Stimulated activated memory B cell treated with anti-CD40 and anti-IgM and Interleukin-4, amounts not matched to agents 10 μg/mL and 1 μg/mL and 100 μg/mL, for 72 hours (primary cell): ENCODE data around the gene BMP2K.

Experiments
- ATAC-seq: fragments of 150-1000 bp; cut with Tn5 transposase; 2 replicates; pipeline ENCODE4 v1.10.0; 2021
- H3K27ac Mint-ChIP-seq: one replicate; pipeline ENCODE4 v1.8.0; 2022; ENCODE audit warnings: mild to moderate bottlenecking, mixed read lengths
- H3K27me3 Mint-ChIP-seq: one replicate; pipeline ENCODE4 v1.8.0; 2022; ENCODE audit warnings: mixed read lengths
- H3K36me3 Mint-ChIP-seq: one replicate; pipeline ENCODE4 v1.8.0; 2022; ENCODE audit warnings: mixed read lengths
- H3K4me1 Mint-ChIP-seq: one replicate; pipeline ENCODE4 v1.8.0; 2022; ENCODE audit warnings: mixed read lengths
- H3K4me3 Mint-ChIP-seq: one replicate; pipeline ENCODE4 v1.8.0; 2022; ENCODE audit warnings: mild to moderate bottlenecking, moderate library complexity, mixed read lengths
- H3K9me3 Mint-ChIP-seq: one replicate; pipeline ENCODE4 v1.8.0; 2022; ENCODE audit warnings: mixed read lengths

The BMP2K gene

GRCh38 chr4:78756137-78756536 lies 20.0 kb upstream of the BMP2K start:
- Mint-ChIP-seq H3K27me3 (no peaks in the 10 kb centered on the region), H3K36me3 (no peaks in the 10 kb centered on the region), H3K9me3 (no peaks in the 10 kb centered on the region), H3K4me1 (peaks cover 47% of the 10 kb centered on the region), H3K27ac (no peak overlapping the region), H3K4me3 (no peak overlapping the region)
- ATAC-seq, result no peak

DNA sequence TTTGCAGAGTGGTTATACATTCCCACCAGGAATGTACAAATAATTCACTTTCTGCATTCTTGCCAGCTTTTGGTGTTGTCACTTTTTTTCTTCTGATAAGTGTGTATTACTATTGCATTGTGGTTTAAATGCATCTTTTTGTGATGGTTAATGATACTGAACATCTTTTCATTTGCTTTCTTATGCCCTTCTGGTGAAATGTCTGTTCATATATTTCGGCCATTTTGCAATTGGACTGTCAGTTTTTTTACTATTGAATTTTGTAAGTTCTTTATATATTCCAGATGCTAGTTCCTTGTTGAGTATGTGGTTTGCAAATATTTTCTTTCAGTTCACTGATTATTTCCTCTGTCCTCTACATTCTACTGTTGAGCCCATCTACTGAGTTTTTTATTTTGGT lies 19.4 kb upstream of the BMP2K start:
- H3K27ac Mint-ChIP-seq, result no peak overlapping the region
- H3K36me3 Mint-ChIP-seq, result no peaks in the 10 kb centered on the region
- H3K4me1 Mint-ChIP-seq, result peaks cover 41% of the 10 kb centered on the region
- no peaks in the 10 kb centered on the region for H3K27me3 Mint-ChIP-seq
- no peak for ATAC-seq
- H3K4me3 Mint-ChIP-seq, result no peak overlapping the region
- H3K9me3 Mint-ChIP-seq, result no peaks in the 10 kb centered on the region

DNA sequence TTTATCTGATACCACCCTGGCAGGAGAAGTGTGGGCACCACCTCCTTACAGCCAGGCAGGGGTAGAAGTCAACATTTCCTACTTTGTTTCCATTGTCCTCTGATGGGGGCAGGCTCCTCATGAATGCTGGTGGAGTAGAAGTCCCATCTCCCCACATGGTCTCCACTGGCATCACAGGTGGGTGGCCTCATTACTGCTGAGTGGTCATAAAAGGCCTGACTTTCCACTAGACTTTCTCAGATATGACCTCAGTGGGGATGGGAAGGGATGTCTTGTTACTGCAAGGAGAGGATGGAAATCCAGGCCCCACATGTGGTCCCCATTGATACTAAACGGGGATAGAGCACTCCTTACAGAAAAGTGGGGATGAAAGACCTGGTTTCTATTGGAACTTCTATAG lies 18.6 kb upstream of the BMP2K start:
- Mint-ChIP-seq H3K36me3 (no peaks in the 10 kb centered on the region), H3K9me3 (no peaks in the 10 kb centered on the region), H3K27me3 (no peaks in the 10 kb centered on the region), H3K27ac (peak overlapping the region; percentile 44), H3K4me3 (no peak overlapping the region), H3K4me1 (peaks cover 33% of the 10 kb centered on the region)
- ATAC-seq, result no peak

GRCh38 chr4:78758085-78758484 lies 18.1 kb upstream of the BMP2K start:
- no peaks in the 10 kb centered on the region for H3K27me3 Mint-ChIP-seq
- no peaks in the 10 kb centered on the region for H3K9me3 Mint-ChIP-seq
- H3K36me3 Mint-ChIP-seq, result no peaks in the 10 kb centered on the region
- H3K27ac Mint-ChIP-seq, result peak overlapping the region; percentile 44
- H3K4me1 Mint-ChIP-seq, result peaks cover 28% of the 10 kb centered on the region
- no peak overlapping the region for H3K4me3 Mint-ChIP-seq
- no peak for ATAC-seq

- Mint-ChIP-seq H3K9me3 (no peaks in the 10 kb centered on the region), H3K36me3 (no peaks in the 10 kb centered on the region), H3K4me1 (peaks cover 27% of the 10 kb centered on the region), H3K27me3 (no peaks in the 10 kb centered on the region), H3K27ac (no peak overlapping the region), H3K4me3 (no peak overlapping the region)
- no peak for ATAC-seq
Measured at GRCh38 chr4:78762529-78762928, 13.6 kb upstream of the BMP2K start.

- Mint-ChIP-seq H3K4me3 (no peak overlapping the region), H3K9me3 (no peaks in the 10 kb centered on the region), H3K4me1 (peaks cover 31% of the 10 kb centered on the region), H3K27ac (no peak overlapping the region), H3K36me3 (no peaks in the 10 kb centered on the region), H3K27me3 (no peaks in the 10 kb centered on the region)
- ATAC-seq, result no peak
Measured at GRCh38 chr4:78763251-78763650, 12.9 kb upstream of the BMP2K start.

DNA sequence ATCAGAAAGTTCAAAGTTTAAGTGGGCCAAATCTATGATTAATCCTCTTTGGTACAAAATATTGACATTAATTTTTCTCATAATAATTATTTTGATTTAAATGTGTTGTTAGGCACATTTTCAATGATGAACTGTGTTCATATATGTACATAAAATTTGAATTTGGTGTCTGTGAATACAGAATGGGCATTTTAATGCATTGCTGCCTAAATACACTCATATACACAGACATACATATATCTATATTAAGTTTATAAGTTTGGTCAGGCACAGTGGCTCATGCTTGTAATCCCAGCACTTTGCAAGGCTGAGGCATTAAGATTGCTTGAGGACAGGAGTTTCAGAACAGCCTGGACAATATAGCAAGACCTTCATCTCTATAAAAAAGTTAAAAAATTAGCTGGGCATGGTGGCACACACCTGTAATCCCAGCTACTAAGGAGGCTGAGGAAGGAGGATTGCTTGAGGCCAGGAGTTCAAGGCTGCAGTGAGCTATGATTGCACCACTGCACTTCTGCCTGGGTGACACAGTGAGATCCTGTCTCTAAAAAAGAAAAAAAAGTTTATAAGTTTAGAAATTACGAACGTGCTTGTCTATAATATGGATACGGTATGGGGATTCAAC lies 12.3 kb upstream of the BMP2K start:
- H3K9me3 Mint-ChIP-seq, result no peaks in the 10 kb centered on the region
- no peak for ATAC-seq
- H3K4me3 Mint-ChIP-seq, result no peak overlapping the region
- no peaks in the 10 kb centered on the region for H3K27me3 Mint-ChIP-seq
- no peak overlapping the region for H3K27ac Mint-ChIP-seq
- H3K4me1 Mint-ChIP-seq, result peaks cover 34% of the 10 kb centered on the region
- H3K36me3 Mint-ChIP-seq, result no peaks in the 10 kb centered on the region

DNA sequence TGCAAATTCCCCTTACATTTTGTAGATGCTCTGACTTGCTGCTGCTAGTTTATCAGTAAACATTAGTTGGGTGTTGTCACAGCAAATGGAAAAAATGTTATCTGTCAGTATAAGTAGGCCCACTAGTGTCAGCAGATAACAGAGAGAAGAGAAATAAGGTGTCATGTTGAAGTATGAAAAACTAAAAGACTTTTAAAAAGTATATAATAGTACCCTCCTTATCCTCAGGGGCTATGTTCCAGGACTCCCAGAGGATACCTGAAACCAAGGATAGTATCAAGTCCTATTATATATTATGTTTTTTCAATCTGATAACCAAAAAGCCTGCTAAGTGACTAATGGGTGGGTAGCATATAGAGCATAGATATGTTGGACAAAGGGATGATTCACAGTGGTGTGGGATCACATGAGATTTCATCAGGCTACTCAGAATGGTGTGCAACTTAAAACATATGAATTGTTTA lies 11.6 kb upstream of the BMP2K start:
- Mint-ChIP-seq H3K9me3 (no peaks in the 10 kb centered on the region), H3K4me3 (no peak overlapping the region), H3K27ac (no peak overlapping the region), H3K27me3 (no peaks in the 10 kb centered on the region), H3K4me1 (peaks cover 34% of the 10 kb centered on the region), H3K36me3 (no peaks in the 10 kb centered on the region)
- no peak for ATAC-seq

DNA sequence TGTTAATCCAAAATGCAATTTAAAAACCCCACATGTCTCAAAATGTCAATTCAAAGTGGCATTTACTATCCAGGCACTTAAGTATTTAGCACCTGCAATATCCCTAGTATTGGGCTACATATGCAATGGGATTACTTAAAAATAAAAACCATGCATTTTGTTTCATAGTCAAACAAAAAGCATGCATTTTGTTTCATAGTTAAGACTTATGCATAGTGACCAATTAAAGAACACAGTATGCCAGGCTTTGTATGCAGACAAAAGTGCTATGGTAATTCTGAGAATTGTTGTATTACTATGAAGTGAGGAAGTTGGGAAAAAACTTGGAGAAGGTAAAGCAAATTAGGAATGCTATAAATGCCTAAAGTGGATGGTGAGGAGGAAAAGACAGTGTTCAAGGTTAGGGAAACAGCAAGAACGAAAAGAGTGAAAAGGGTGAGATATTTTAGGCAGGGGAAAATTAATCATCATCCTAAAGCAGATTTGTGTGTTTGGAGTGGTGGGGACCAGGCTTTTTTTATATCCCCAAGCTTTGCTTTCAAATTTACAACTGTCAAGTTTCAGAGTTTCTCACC lies 10.6 kb upstream of the BMP2K start:
- Mint-ChIP-seq H3K27me3 (no peaks in the 10 kb centered on the region), H3K36me3 (no peaks in the 10 kb centered on the region), H3K4me3 (no peak overlapping the region), H3K27ac (peak overlapping the region; percentile 12), H3K9me3 (no peaks in the 10 kb centered on the region), H3K4me1 (peaks cover 34% of the 10 kb centered on the region)
- no peak for ATAC-seq

GRCh38 chr4:78766026-78766425 lies 10.1 kb upstream of the BMP2K start:
- no peak overlapping the region for H3K4me3 Mint-ChIP-seq
- peak overlapping the region; percentile 12 for H3K27ac Mint-ChIP-seq
- peaks cover 34% of the 10 kb centered on the region for H3K4me1 Mint-ChIP-seq
- no peaks in the 10 kb centered on the region for H3K36me3 Mint-ChIP-seq
- H3K27me3 Mint-ChIP-seq, result no peaks in the 10 kb centered on the region
- no peak for ATAC-seq
- no peaks in the 10 kb centered on the region for H3K9me3 Mint-ChIP-seq

GRCh38 chr4:78766650-78767049 lies 9.5 kb upstream of the BMP2K start:
- H3K36me3 Mint-ChIP-seq, result no peaks in the 10 kb centered on the region
- H3K27ac Mint-ChIP-seq, result peak overlapping the region; percentile 12
- H3K4me3 Mint-ChIP-seq, result no peak overlapping the region
- ATAC-seq, result peak; percentile 94
- no peaks in the 10 kb centered on the region for H3K27me3 Mint-ChIP-seq
- H3K9me3 Mint-ChIP-seq, result no peaks in the 10 kb centered on the region
- H3K4me1 Mint-ChIP-seq, result peaks cover 34% of the 10 kb centered on the region

DNA sequence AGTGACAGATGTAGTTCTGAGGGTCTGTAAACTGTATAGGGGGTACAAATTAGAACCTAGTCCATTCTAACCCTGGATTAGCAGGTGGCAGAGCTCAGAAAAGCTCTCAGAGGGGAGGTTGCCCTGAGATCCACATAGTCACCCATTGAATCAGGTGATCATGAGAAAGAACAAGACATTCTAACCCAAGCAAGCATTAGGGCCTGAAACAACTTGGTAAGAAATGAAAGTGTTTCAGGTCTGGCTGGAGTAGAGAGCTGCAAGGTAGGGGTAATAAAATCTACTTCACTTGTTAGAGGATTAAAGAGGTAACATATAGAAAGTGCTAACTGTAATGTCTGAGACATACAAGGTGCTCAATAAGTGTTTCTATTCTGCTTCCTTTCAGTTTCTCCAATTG lies 8.8 kb upstream of the BMP2K start:
- Mint-ChIP-seq H3K27ac (peak overlapping the region; percentile 12), H3K27me3 (no peaks in the 10 kb centered on the region), H3K4me3 (no peak overlapping the region), H3K9me3 (no peaks in the 10 kb centered on the region), H3K4me1 (peaks cover 34% of the 10 kb centered on the region), H3K36me3 (no peaks in the 10 kb centered on the region)
- no peak for ATAC-seq

DNA sequence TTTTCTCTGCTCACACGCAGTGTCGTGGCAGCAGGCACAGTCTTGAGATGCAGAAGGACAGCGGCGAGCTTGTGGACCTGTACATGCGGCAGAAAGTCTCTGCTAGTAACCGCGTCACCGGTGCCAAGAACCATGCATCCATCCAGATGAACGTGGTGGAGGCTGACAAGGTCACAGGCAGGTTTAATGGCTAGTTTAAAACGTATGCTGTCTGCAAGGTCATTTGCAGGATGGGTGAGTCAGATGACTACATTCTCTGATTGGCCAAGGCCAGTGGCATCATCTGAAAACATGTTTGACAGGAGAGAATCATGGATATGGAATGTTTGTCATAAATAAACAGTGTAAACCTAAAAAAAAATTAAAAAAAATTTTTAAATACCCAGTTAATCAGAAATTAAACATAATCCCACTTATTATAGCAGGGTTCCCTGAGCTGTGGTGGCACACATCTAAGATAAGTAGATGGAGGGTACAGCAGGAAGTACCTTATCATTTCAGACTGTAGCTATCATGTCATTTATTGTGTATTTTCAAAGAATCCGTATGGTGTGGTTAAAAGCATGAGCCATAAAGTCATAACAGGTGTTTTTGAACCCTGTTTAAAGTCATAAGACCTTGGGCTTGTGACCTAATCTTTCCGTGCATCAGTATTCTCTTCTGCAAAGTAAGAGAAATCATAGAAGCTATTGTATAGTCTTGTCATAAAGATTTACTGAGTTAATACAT lies 7.5 kb upstream of the BMP2K start:
- H3K9me3 Mint-ChIP-seq, result no peaks in the 10 kb centered on the region
- no peaks in the 10 kb centered on the region for H3K27me3 Mint-ChIP-seq

DNA sequence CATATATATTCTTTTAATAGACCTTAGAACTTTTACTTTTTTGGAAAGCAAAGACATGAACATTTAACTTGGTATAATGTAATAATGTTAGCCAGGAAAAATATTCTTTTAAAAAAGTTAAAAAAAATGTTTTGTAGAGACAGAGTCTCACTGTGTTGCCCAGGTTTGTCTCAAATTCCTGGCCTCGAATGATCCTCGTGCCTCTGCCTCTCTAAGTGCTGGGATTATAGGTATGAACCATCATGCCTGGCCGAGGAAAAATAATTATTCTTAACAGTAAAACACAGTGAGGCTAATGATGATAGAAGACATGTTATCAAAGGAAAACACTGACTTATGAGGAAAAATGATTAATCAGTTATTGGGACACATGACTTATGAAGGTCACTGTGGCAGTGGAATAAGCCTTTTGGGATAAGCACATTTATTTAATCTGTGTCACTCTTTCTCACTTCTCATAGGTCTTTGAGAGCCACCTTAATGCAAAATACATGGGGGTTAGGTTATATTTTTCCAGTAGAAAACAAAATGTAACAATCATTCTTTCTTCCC lies 6.0 kb upstream of the BMP2K start:
- Mint-ChIP-seq H3K36me3 (no peaks in the 10 kb centered on the region), H3K27ac (no peak overlapping the region), H3K27me3 (no peaks in the 10 kb centered on the region), H3K4me3 (no peak overlapping the region), H3K9me3 (no peaks in the 10 kb centered on the region), H3K4me1 (peaks cover 49% of the 10 kb centered on the region)
- ATAC-seq, result no peak

More for the DNA sequence above, 7.5 kb upstream of the BMP2K start:
- no peak overlapping the region for H3K27ac Mint-ChIP-seq
- H3K36me3 Mint-ChIP-seq, result no peaks in the 10 kb centered on the region
- no peak overlapping the region for H3K4me3 Mint-ChIP-seq
- ATAC-seq, result no peak
- H3K4me1 Mint-ChIP-seq, result peaks cover 36% of the 10 kb centered on the region

GRCh38 chr4:78772526-78773091 lies 3.5 kb upstream of the BMP2K start:
- Mint-ChIP-seq H3K27me3 (no peaks in the 10 kb centered on the region), H3K27ac (peak overlapping the region; percentile 35)

More at GRCh38 chr4:78772526-78773091, 3.5 kb upstream of the BMP2K start:
- Mint-ChIP-seq H3K36me3 (no peaks in the 10 kb centered on the region), H3K4me3 (no peak overlapping the region), H3K9me3 (no peaks in the 10 kb centered on the region), H3K4me1 (peaks cover 30% of the 10 kb centered on the region)
- no peak for ATAC-seq
